Measurements from ENCODE around the gene THADA.
A peak's percentile ranks its signal among the peaks of the same experiment; 100 is the strongest.

The THADA gene

GRCh38 chr2:43238176-43238575 is 357.7 kb downstream of the THADA start:
- no peak for TF ChIP-seq CTCF (conservative IDR thresholded peaks at IDR 0.05; ENCODE audit: low read depth, low read length)
- H3K4me3 ChIP-seq (ENCODE audit: low read depth, low read length), result no peak overlapping the region
- DNase-seq (ENCODE audit: low read depth), result peak; percentile 14

GRCh38 chr2:43233218-43234212 is 362.3 kb downstream of the THADA start:
- no peak overlapping the region for H3K4me3 ChIP-seq (ENCODE audit: low read depth, low read length)
- no peak for TF ChIP-seq CTCF (conservative IDR thresholded peaks at IDR 0.05; ENCODE audit: low read depth, low read length)
- DNase-seq (ENCODE audit: low read depth), result no peak

GRCh38 chr2:43230951-43231827 is 364.6 kb downstream of the THADA start:
- H3K4me3 ChIP-seq (ENCODE audit: low read depth, low read length), result no peak overlapping the region
- TF ChIP-seq CTCF (conservative IDR thresholded peaks at IDR 0.05; ENCODE audit: low read depth, low read length), result no peak
- DNase-seq (ENCODE audit: low read depth), result no peak

- DNase-seq (ENCODE audit: low read depth), result no peak
- no peak for TF ChIP-seq CTCF (conservative IDR thresholded peaks at IDR 0.05; ENCODE audit: low read depth, low read length)
- no peak overlapping the region for H3K4me3 ChIP-seq (ENCODE audit: low read depth, low read length)
Measured at GRCh38 chr2:43230351-43230885, 365.4 kb downstream of the THADA start.

GRCh38 chr2:43228756-43229659 is 366.8 kb downstream of the THADA start:
- no peak for TF ChIP-seq CTCF (conservative IDR thresholded peaks at IDR 0.05; ENCODE audit: low read depth, low read length)
- DNase-seq (ENCODE audit: low read depth), result peak; percentile 30
- no peak overlapping the region for H3K4me3 ChIP-seq (ENCODE audit: low read depth, low read length)

- no peak overlapping the region for H3K4me3 ChIP-seq (ENCODE audit: low read depth, low read length)
- no peak for DNase-seq (ENCODE audit: low read depth)
- no peak for TF ChIP-seq CTCF (conservative IDR thresholded peaks at IDR 0.05; ENCODE audit: low read depth, low read length)
Measured at GRCh38 chr2:43228321-43228751, 367.5 kb downstream of the THADA start.
